Frontal cortex (tissue), 4 donors: ENCODE results near the gene FAT1. TPM values are rescaled to one million over a fixed set of nuclear protein-coding genes. Genes with fewer than 3 reads are reported as not detected.

Source experiments
- DNase-seq, 2 donors: peaks; one replicate each; pipeline ENCODE4 v3.0.0; 2012; ENCODE audit warnings: low spot score in 2 of 2
- FAIRE-seq: peaks from 2 replicates; lab custom pipeline; 2012; peaks lifted over from hg19 to GRCh38; lab: Jason Lieb, UNC
- total RNA-seq: library from RNA; depleted of rRNA; stranded (reverse); fragments of >200 nt; gene quantifications from one replicate; pipeline ENCODE4 v1.2.3, GENCODE V29; 2014
- donor health status: control.
- donor health status: control.
- donor health status: control.

Gene FAT1
- total RNA-seq, 1 donor from 2014 or later, result 26.9 TPM

DNA sequence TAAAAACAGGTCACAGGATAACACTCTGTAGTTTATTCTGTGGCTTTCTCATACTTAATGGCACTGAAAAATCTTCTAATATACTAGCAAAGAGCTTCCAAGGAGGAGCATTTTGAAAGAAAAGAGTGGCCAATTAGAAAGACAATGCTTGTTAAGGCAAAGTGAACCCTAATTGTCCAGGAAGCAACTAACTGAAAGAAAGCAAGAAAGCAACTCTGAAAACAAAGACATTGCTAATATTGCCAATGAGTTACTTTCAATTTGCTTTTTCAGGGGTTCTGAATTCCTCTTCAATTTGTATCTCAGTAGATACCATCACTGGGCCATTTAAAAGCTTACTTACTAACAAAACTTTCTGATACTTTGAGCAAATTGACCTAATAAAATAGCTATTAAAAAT lies 89.8 kb downstream of the FAT1 start:
- FAIRE-seq, result no peak
- no peak for DNase-seq

- FAIRE-seq (no peak), DNase-seq (no peak)
Measured at GRCh38 chr4:186630128-186630527, 93.5 kb downstream of the FAT1 start.

DNA sequence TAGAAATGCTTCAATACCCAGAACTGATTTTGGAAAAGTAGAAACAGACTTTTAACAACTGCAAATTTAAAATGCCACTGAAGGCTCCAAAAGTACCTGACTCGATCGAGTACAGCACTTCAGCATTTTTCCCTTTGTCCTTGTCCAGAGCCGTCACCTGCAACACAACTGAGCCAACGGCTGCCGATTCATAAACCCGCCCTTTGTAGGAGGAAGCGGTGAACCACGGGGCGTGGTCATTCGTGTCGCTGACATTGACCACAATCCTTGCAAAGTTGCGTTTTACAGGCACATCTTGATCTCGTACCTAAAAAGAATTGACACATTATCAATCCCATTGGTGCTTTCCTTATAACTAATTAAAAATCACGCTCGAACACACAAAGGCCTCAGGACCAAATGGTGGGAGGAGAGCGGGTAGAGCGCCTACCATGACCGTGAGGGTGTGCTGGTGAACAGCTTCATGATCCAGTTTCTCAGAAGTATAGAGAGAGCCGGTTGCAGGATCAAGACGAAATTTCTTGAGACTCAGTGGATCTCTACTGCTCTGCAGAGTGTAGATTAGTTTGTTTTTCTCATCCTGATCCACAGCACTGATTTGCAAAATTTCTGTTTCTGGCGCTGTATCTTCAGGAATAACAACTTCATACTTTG lies 95.5 kb downstream of the FAT1 start:
- FAIRE-seq (no peak), DNase-seq (no peak)

GRCh38 chr4:186627226-186627865 lies 96.3 kb downstream of the FAT1 start:
- DNase-seq, result no peak
- no peak for FAIRE-seq

GRCh38 chr4:186624951-186625350 lies 98.7 kb downstream of the FAT1 start:
- DNase-seq, result no peak
- no peak for FAIRE-seq

DNA sequence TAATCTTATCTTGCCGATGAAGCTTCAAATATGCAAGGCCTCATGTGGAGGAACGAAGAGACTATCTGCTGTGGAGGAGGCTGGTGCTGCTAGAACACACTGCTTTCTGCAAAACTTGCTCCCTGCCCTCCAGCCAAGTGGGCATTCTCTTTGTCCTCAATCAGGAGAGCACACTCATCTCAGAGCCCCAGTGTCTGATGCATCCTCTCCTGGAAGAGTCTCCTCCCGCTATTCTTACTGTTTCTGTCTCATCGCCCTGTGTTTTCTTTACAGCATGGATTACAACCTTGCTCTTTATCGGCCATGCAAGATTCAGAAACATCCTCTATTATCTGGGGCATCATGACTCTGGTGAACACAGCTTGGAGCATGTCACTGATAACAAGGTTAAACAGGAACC lies 100.1 kb downstream of the FAT1 start:
- no peak for DNase-seq

DNA sequence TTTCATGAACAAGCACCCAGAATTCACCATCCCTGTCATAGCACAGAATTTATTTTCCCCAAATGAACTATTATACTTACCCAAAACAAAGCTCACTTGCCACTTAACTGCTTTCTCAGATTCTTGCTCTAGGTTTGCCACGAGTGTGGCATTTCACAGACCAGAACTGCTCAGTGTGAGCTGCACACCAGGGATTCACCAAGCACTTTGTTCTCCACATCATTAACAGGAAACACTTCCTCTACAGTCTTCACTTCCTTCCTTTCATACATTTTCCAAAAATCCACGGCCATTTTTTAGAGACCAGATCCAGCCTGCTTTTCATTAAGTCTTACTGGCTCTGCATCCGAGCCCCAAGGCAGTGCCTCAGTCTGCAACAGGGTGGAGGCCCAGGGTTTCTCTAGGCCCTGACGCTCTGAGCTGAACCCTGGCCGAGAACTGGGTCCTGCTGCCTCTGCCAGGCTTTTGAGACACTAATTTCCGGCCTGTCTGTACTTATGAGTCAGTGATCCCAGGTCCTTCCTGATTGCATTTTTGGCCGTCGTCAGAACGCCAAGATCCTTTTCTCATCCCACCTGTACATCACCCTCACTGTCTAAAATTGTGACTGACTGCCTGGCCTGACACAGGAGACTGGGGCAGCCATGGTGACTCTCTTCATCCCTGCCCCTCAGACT lies 100.7 kb downstream of the FAT1 start:
- FAIRE-seq (no peak), DNase-seq (no peak)

More for the DNA sequence above, 100.1 kb downstream of the FAT1 start:
- no peak for FAIRE-seq

DNA sequence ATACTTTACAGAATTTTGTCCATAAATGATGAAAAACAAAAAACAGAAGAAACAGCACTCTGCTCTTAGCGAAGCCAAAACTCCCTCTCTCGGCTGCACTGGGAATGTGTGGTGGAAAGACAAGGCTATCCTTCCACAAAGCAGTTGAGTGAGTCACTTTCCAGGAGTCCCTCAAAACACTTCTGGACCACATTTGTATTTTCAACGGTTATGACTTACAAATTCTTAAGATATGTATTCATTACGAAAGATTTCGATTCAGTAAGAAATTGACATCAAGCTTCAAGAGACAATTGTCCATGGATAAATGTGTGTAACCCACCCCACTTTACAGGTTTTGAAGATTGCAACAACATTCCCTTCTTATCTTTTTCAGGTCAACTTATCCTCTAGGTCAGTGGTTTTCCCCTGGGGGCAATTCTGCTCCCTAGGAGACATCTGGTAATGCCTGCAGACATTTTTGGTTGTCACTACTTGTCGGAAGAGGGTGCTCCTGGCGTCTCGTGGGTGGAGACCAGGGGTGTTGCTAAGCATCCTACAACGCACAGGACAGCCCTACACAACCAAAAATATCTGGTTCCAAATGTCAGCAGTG lies 101.6 kb downstream of the FAT1 start:
- FAIRE-seq, result no peak
- DNase-seq, result no peak

GRCh38 chr4:186619088-186619487 lies 104.6 kb downstream of the FAT1 start:
- DNase-seq, result no peak
- no peak for FAIRE-seq

GRCh38 chr4:186617921-186618320 lies 105.7 kb downstream of the FAT1 start:
- FAIRE-seq, result no peak
- no peak for DNase-seq

GRCh38 chr4:186607490-186607889 lies 116.2 kb downstream of the FAT1 start:
- DNase-seq (no peak), FAIRE-seq (no peak)

GRCh38 chr4:186606591-186606992 lies 117.1 kb downstream of the FAT1 start:
- no peak for FAIRE-seq

GRCh38 chr4:186605261-186605865 lies 118.3 kb downstream of the FAT1 start:
- no peak for FAIRE-seq
- no peak for DNase-seq

More at GRCh38 chr4:186606591-186606992, 117.1 kb downstream of the FAT1 start:
- no peak for DNase-seq

DNA sequence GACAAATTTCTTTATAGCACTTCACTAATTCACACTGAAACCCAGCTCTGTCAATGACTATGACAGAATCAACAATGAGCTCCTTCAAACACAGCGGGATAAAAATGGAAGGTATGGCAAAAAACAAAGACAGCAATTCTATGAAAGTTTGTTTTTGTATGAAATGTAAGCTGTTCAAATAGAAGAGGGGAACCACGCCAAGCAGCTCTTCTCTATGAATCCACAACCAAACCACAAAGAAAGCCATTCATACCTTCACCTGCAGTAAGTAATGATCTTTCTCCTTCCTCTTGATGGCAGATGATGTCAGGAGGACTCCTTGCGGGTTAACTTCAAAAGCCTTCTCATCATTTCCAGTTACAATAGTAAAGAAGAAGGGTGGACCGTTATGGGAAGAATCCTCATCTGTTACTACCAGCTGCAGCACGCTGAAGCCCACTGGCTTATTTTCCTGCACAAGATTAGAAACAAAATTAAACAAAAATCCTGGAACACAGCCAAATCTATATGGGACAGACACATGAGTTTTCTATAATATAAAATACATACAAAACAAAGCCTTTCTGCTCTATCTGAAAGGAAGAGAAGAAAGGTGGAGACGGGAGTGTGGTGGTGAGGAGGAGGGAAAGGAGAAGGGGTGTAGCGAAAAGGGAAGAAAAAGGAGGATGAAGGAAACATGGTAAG lies 119.4 kb downstream of the FAT1 start:
- FAIRE-seq, result no peak

DNA sequence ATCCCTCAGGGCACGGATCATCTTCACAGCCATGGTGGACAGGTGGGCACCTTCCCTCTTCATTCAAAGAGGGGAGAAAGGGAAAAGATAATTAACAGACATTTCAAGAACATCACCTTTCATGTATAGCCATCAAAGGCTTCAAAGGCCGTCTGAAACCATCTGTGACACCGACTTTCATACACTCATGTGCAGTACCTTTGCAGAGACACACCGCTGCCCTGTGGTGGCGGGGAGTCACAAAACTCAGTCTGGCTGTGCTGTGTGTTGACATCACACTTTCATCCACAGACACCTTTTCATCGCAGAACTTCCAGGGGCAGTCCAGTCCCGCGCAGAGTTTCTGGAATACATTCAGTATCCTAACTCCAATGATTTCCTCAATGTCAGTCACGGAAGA lies 120.7 kb downstream of the FAT1 start:
- FAIRE-seq, result no peak

More for the DNA sequence above, 119.4 kb downstream of the FAT1 start:
- no peak for DNase-seq

GRCh38 chr4:186599483-186599882 lies 124.2 kb downstream of the FAT1 start:
- DNase-seq (no peak), FAIRE-seq (no peak)

More for the DNA sequence above, 120.7 kb downstream of the FAT1 start:
- DNase-seq, result no peak

GRCh38 chr4:186598686-186599085 lies 125.0 kb downstream of the FAT1 start:
- no peak for FAIRE-seq

GRCh38 chr4:186596850-186597390 lies 126.7 kb downstream of the FAT1 start:
- FAIRE-seq, result no peak

More at GRCh38 chr4:186598686-186599085, 125.0 kb downstream of the FAT1 start:
- DNase-seq, result no peak

DNA sequence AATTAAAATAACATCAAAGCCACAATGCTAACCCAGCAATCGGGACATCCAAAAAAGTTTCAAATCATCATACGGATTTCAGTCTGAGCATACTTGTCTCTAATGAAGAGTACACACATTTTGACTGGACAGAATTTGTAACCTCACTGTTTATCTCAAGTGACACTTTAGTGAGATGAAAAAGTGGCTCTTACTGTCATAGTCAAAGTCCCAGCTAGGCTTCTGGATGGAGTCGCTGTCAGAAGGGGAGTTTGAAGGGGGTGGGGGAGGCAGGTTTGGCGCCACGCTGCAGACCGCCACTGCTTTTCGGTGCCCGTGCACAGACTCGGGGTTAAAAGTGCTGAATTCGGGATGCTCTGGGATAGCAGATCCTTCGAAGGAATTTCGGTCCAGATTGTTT lies 127.3 kb downstream of the FAT1 start:
- DNase-seq, result no peak
- FAIRE-seq, result no peak

More at GRCh38 chr4:186596850-186597390, 126.7 kb downstream of the FAT1 start:
- no peak for DNase-seq
